ENCODE measurements around the gene ABCG4.

- TF ChIP-seq POLR2AphosphoS5 (IDR thresholded peaks at IDR 0.05): no peak
- TF ChIP-seq POLR2A (IDR thresholded peaks at IDR 0.05): no peak
These were observed 37.4 kb upstream of the ABCG4 start for GRCh38 chr11:119111361-119111925.
